IPS-20b (cell line): ENCODE data around the gene SLC6A3.

Experiments used
- H3K27ac ChIP-seq: one replicate; pipeline ENCODE4 v1.5.1; 2013; ENCODE audit warnings: low read length
- H3K27me3 ChIP-seq: 2 replicates; pipeline ENCODE4 v1.6.1; 2013; ENCODE audit warnings: mild to moderate bottlenecking, low read length, inconsistent platforms; ENCODE audit not compliant: insufficient read depth
- H3K36me3 ChIP-seq: 2 replicates; pipeline ENCODE4 v1.6.1; 2013; ENCODE audit warnings: low read depth, mild to moderate bottlenecking, inconsistent platforms, low read length, moderate library complexity; ENCODE audit not compliant: insufficient read depth
- H3K4me1 ChIP-seq: 2 replicates; pipeline ENCODE4 v1.6.1; 2013; ENCODE audit warnings: mild to moderate bottlenecking, control low read depth, inconsistent platforms, low read length, moderate library complexity; ENCODE audit not compliant: insufficient read depth
- H3K4me3 ChIP-seq: 2 replicates; pipeline ENCODE4 v1.5.1; 2013; ENCODE audit warnings: mild to moderate bottlenecking, low read length, inconsistent platforms
- H3K9ac ChIP-seq: 2 replicates; pipeline ENCODE4 v1.6.1; 2013; ENCODE audit warnings: low read depth, mild to moderate bottlenecking, inconsistent platforms, low read length, moderate library complexity
- H3K9me3 ChIP-seq: 2 replicates; pipeline ENCODE4 v1.6.1; 2013; ENCODE audit warnings: mild to moderate bottlenecking, low read depth, low read length, inconsistent platforms; ENCODE audit not compliant: insufficient read depth

SLC6A3 gene

GRCh38 chr5:1351156-1351555 is 94.1 kb downstream of the SLC6A3 start:
- Histone ChIP-seq H3K36me3 (no peaks in the 10 kb centered on the region), H3K4me1 (0 out of 2 replicates have a peak, but pooled peaks cover 2% of the 10 kb centered on the region), H3K27me3 (no peaks in the 10 kb centered on the region), H3K27ac (no peak overlapping the region), H3K4me3 (no peak overlapping the region), H3K9me3 (no peaks in the 10 kb centered on the region), H3K9ac (no peak overlapping the region)

DNA sequence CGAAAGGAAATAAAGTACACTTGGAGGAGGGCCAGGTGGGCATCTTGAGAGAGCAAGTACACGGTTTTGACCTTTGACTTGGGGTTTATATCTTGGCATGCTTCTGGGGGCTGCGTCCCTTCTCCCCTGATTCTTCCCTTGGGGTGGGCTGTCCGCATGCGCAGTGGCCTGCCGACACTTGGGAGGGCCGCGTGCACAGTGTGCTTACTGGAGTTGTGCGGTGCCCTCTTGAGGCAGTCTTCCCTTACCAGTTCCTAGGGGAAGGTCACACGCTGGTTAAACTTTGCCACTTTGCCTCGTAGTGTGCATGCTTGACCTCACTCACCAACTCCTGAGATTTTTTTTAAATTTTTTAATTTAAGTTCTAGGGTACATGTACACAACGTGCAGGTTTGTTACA is 96.0 kb downstream of the SLC6A3 start:
- Histone ChIP-seq H3K36me3 (no peaks in the 10 kb centered on the region), H3K27me3 (no peaks in the 10 kb centered on the region), H3K4me1 (no peaks in the 10 kb centered on the region), H3K9me3 (no peaks in the 10 kb centered on the region), H3K27ac (no peak overlapping the region), H3K9ac (no peak overlapping the region), H3K4me3 (no peak overlapping the region)

DNA sequence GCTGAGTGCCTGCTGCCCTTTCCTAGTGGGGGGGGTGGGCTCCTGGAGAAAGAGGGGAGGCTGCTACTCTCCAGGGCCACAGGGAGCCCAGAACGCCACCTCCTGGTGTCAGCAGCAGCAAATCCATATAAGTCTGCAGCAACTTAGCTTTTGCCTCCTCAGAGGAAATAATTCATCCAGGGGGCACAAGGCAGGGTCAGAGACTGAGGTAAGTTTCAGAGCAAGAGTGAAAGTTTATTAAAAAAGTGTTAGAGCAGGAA is 96.3 kb downstream of the SLC6A3 start:
- no peak overlapping the region for H3K27ac ChIP-seq
- no peaks in the 10 kb centered on the region for H3K36me3 ChIP-seq
- no peak overlapping the region for H3K9ac ChIP-seq
- H3K9me3 ChIP-seq, result no peaks in the 10 kb centered on the region
- H3K27me3 ChIP-seq, result no peaks in the 10 kb centered on the region
- no peaks in the 10 kb centered on the region for H3K4me1 ChIP-seq
- no peak overlapping the region for H3K4me3 ChIP-seq

DNA sequence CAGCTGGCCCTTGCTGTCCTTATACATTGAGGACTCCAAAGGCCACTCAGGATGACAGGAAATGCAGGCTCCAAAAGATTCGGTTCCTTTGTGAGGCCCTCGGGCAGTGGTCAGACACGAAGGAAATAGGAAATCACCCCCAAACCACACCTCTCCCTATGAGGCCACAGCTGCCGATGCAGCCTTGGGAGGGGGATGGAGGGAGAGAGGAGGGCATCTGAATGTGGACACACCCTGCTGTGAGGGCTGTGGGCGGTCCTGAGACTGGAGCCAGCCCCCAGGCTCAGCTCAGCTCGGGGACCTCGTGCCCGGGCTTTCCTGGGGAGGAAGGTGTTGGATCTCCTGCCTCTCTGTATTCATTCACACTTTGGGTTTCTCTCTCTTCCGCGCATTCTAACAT is 97.7 kb downstream of the SLC6A3 start:
- no peaks in the 10 kb centered on the region for H3K9me3 ChIP-seq
- H3K9ac ChIP-seq, result no peak overlapping the region
- H3K4me1 ChIP-seq, result no peaks in the 10 kb centered on the region
- no peak overlapping the region for H3K27ac ChIP-seq
- no peaks in the 10 kb centered on the region for H3K27me3 ChIP-seq
- H3K4me3 ChIP-seq, result no peak overlapping the region
- peaks cover 9% of the 10 kb centered on the region for H3K36me3 ChIP-seq

DNA sequence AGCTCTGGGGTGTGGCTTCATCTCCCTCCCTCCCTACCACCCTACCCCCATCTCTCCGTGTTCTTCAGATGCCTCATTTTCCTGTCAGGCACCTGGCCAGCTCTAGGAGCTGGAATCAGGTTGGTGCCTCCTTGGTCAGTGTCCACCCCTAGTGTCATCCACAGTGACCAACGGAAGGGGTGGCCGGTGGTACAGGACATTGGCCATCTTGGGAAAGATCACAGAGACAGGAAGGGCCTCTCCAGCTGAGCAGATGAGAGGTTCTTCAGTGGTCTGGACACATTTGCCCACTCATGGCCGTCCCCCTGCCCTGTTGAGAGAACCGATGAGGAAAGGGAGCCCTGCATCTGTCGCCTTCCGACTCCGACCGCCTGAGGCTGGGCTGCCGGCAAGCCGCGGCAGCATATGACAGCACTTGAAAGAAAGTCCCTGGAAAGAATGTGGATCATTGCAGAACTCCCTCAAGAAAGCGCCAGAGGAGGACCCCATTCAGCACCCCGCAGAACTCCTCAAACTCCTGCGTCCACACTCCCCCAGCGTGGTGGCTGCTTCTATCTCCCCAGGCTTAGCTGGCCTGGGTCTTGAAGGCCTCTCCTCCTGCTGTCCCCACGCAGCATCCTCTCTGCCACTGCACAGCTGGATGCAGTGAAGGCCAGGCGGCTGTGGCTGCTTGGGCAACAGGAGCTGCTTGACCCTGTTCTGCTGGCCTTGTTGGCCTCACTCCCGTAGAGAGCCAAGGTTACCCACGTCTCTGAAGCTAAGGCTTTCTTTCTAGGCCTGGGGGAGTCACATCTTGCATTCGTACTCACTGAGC is 98.4 kb downstream of the SLC6A3 start:
- H3K36me3 ChIP-seq, result peaks cover 16% of the 10 kb centered on the region

GRCh38 chr5:1345876-1346626 is 99.2 kb downstream of the SLC6A3 start:
- H3K9me3 ChIP-seq, result no peaks in the 10 kb centered on the region
- peak overlapping the region; percentile 78 for H3K9ac ChIP-seq
- H3K27me3 ChIP-seq, result no peaks in the 10 kb centered on the region
- no peaks in the 10 kb centered on the region for H3K4me1 ChIP-seq
- peak overlapping the region; percentile 78 for H3K4me3 ChIP-seq
- H3K36me3 ChIP-seq, result peaks cover 24% of the 10 kb centered on the region
- no peak overlapping the region for H3K27ac ChIP-seq

More for the DNA sequence above, 98.4 kb downstream of the SLC6A3 start:
- Histone ChIP-seq H3K27me3 (no peaks in the 10 kb centered on the region), H3K9me3 (no peaks in the 10 kb centered on the region), H3K4me1 (no peaks in the 10 kb centered on the region), H3K27ac (no peak overlapping the region), H3K4me3 (no peak overlapping the region), H3K9ac (no peak overlapping the region)

- H3K4me1 ChIP-seq, result no peaks in the 10 kb centered on the region
- no peaks in the 10 kb centered on the region for H3K27me3 ChIP-seq
- peaks cover 32% of the 10 kb centered on the region for H3K36me3 ChIP-seq
- H3K9ac ChIP-seq, result peak within 1 kb of the TSS; percentile 81
- H3K27ac ChIP-seq, result no peak within 1 kb of the TSS
- no peaks in the 10 kb centered on the region for H3K9me3 ChIP-seq
- peak within 1 kb of the TSS; percentile 92 for H3K4me3 ChIP-seq
These were observed 100.0 kb downstream of the SLC6A3 start, which contains the start of gene CLPTM1L for GRCh38 chr5:1344975-1345838. Gene CLPTM1L, minus strand, starts transcription at chr5:1345099. Its CDS starts 258 bp downstream, at chr5:1344841.

GRCh38 chr5:1343931-1344901 is 101.0 kb downstream of the SLC6A3 start:
- no peaks in the 10 kb centered on the region for H3K4me1 ChIP-seq
- no peak overlapping the region for H3K27ac ChIP-seq
- peak overlapping the region; percentile 81 for H3K9ac ChIP-seq
- H3K27me3 ChIP-seq, result no peaks in the 10 kb centered on the region
- peaks cover 37% of the 10 kb centered on the region for H3K36me3 ChIP-seq
- H3K9me3 ChIP-seq, result no peaks in the 10 kb centered on the region
- H3K4me3 ChIP-seq, result peak overlapping the region; percentile 92

GRCh38 chr5:1343315-1343751 is 101.9 kb downstream of the SLC6A3 start:
- H3K4me1 ChIP-seq, result no peaks in the 10 kb centered on the region
- H3K36me3 ChIP-seq, result peaks cover 45% of the 10 kb centered on the region
- no peak overlapping the region; the same call in 1 of the 2 replicates for H3K4me3 ChIP-seq
- no peak overlapping the region for H3K27ac ChIP-seq
- H3K9ac ChIP-seq, result no peak overlapping the region
- H3K27me3 ChIP-seq, result no peaks in the 10 kb centered on the region
- no peaks in the 10 kb centered on the region for H3K9me3 ChIP-seq
